GM19239 (cell line): ENCODE measurements around the gene YJEFN3.

ENCODE experiments used
- DNase-seq: peaks from one replicate; pipeline ENCODE4 v3.0.0; 2011; ENCODE audit warnings: low spot score; ENCODE audit not compliant: insufficient read length
- FAIRE-seq: peaks from 2 replicates; lab custom pipeline; 2011; peaks lifted over from hg19 to GRCh38; lab: Jason Lieb, UNC

YJEFN3 gene

DNA sequence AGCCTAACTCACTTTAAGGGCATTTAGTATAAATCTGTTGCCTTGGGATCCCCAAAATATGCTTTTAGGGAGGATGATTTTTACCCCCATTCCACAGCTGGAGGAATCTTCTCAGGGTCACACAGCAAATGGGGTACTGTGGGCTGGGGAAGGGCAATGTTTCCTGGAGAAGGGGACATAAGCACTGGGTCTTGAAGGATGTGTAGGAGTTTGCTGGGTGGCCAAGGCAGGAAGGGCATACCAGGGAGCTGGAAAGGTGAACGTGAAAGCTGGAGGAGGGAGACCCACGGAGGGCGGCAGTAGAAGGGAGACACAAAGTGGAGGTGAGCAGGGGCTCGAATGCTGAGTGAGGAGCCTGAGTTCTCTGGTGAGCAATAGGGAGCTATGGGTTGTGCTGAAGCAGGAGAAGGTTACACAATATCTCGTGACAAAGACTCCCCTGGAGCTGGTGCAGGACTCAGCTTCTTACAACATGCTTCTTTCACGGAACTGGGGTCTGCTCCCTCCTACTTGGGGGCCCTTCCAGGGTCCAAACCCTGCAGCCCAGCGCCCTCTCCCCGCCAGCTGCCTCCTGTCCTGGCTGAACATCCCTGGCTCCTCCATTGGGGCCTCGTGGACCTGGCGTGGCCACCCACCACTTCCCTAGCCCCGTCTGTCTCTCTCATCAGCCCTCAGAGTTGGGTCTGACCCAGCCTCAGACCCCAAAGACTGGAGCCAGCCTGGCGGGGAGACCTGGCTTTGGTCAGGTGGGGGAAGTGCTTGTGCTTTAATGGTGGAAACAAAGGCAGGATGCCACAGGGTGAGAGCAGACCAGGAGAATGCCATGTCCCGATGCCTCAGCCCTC lies 20.4 kb downstream of the YJEFN3 start:
- DNase-seq, result no peak
- no peak for FAIRE-seq

DNA sequence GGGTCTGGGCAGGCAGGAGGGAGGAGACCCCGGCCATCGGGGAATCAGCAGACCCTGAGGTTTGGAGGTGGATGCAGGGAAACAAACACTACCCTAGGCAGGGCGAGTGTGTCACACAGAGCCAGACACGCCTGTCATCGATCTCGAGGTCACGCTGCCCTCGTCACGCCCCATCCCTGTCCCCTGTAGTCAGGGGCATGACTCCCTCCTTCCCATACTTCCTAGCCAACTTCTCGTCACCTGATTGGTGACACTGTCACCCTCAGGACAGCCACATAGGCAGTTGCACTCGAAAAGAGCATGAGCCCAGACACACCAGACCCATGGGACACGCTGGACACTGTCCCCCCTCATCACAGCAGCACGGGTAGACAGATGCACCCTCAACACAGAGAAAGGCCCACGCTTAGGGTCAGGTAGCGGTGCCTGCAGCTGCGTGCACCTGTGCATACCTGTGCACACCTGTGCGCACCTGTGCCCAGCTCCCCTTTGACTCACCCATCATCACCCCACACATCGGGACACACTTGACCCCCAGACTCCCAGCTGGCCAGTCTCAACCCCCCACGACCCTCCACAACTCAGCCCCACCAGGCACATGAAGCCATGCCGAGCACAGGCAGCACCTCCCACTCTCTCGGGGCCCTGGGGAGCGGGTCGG lies 21.2 kb downstream of the YJEFN3 start:
- DNase-seq (no peak), FAIRE-seq (no peak)

DNA sequence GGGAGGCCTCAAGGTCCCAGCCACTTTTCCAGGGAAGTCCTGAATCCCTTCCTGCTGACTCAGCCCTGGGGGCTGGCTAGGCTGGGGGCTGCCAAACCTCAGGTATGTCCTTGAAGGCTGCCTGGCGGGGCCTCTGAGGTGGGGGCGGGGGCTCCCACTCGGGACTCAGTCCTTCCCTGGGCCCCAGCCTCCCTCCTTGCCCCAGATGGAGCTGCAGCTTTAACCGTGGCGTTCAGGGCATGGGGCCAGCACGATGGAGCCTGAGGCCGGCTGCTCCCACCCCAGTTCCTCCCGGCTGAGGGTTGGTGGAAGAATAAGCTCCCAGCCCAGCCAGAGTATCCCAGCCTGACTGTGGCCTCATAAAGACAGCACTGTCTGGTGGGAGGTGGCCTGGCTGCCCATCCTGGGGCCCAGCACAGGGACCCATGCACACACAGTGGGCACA lies 21.8 kb downstream of the YJEFN3 start:
- FAIRE-seq (no peak), DNase-seq (no peak)

DNA sequence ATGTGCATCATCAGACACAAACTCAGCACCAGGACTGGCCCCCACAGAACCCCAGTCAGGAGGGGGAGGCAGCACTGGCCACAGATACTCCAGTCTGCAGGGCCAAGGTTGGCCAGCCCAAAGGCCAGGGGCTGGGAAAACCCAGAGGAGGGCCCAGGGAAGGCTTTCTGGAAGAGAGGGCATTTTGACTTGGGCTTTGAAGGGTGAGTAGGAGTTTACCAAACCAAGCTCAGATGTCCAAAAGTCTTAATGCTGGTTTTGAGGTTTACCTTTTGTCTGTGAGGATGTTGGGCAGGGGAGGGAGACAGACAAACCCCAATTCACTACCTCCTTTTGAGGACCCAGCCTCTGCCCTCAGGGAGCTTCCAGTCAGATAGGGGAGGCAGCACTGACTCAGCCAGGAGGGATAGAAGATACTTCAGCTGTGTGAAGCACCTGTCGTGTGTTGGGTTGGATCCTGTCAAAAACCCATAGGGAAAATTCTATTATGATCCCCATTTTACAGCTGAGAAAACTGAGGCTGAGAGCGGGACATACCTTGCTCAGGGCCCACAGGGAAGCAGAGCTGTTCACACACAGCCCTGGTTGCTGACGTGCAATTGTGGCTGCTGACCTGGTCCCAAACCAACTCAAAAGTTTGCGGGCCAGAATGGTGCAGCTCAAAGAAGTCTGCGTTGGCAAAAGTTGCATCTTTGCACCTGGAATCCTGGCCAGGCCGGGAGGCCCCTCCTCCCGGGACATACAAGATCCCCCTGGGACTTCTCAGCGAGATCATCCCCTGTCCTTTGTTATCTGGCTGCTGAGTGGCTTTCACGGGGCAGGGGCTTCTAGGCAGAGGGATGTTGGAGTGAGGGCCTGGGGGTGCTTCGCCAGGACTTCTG lies 22.5 kb downstream of the YJEFN3 start:
- DNase-seq, result no peak
- FAIRE-seq, result no peak

DNA sequence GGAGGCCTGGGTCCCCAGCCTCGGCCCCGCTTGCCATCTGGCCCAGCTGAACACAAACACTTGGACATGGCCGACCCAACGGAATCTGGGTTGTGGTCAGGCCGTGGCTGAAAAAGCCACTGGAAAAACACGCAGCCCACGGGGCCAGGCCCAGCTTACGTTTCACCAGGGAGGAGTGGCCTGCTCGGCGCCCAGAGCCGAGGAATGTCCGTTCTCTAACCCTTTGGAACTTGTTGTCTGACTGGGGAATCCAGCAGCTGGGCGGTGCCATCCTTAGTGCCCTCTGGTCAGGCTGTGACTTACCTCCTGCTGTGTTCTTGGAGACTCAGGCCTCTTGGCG lies 23.1 kb downstream of the YJEFN3 start:
- FAIRE-seq, result no peak
- no peak for DNase-seq

DNA sequence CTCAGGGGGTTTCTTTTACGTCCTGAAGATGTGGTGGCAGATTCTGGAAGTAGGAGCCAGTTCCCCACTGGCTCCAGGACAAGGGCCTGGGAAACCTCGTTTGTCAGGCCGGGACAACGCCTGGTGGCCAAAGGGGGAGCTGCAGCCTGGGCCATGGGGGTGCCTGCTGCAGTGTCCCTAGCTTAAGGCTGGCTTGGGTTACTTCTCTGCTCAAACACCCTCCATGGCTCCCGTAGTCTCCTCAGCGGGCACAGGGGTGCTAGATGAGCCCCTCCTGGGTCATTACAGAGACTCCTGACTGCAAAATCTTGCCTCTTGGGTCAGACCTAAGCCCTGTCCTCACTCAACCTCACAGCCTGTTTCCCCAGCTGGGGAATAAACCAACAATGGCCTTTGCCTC lies 24.1 kb downstream of the YJEFN3 start:
- DNase-seq, result no peak
- FAIRE-seq, result no peak

DNA sequence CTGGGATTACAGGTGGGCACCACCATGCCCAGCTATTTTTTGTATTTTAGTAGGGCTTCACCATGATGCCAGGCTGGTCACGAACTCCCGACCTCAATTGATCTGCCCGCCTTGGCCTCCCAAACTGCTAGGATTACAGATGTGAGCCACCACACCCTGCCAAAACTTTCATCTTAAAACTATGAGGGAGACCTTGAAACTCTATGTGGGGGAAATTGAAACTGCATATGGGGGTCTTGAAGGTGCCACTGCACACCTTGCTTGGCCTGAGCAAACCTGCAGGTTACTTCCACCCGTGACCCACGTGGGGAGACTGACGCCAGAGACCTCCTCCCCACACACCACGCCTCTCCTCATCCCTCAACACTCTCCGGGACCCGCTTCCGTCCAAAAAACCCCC lies 25.0 kb downstream of the YJEFN3 start:
- DNase-seq, result no peak
- no peak for FAIRE-seq

DNA sequence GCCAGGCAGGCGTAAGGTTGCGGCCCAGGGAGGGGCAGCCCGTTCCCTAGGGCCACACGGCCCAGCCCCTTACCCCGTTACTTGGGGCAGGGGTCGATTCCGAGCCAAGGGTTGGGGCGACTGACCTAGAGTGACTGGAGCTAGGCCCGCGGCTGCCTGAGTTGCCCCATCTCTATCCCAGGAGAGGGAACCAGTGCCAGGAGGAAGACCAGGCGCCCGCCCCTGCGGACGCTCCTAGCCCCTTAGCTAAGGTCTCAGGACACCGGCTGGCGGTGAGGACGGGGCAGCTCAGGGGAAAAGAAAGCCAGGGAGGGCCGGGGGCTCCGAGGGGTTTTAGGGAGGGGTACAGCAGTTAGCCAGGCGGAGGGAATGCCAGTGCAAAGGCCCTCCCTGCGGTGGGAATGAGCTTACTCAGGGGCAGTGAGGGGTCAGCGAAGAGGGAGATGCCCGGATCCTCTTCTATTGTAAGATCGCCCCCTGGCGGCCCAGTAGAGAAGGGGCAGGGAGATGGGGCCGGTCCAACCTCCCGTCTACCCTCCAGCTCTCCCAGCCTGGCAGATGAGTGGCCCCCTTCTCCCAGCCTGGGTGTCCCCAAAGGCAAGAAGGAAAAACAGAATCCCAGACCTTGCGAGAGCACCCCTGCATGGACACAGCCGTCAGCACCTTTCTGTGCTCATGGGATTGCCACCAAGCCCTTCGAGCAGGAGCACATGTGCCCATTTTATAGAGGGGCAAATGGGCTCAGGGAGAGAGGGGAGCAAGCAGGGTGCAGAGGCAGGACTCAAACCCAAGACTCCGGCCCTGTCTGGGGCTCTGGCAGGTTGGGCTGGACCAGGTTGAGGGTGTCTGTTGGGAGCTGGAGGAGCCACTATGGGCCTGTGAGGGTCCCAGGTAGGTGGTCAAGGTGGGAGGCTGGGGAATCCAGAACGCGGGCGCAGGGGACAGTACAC lies 25.6 kb downstream of the YJEFN3 start:
- no peak for FAIRE-seq
- DNase-seq, result peak; percentile 74

DNA sequence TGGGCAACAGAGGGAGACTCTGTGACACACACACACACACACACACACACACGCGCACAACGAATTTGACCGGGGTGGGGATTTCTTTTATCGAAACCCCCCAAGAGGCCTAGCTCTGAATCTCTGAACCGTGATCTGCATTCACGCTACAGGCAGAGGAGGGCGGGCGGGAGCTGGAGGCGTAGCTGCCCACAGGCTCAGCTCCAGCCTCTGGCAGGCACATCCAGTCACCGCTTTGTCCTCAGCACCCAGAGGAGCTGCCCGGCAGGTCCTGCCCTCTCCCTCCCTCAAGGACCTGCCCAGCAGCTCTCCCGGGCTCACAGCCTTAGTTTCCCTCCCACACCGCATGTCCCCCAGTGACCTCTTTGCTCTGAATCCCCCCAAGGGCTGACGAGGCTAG lies 29.3 kb downstream of the YJEFN3 start:
- DNase-seq, result no peak
- no peak for FAIRE-seq

DNA sequence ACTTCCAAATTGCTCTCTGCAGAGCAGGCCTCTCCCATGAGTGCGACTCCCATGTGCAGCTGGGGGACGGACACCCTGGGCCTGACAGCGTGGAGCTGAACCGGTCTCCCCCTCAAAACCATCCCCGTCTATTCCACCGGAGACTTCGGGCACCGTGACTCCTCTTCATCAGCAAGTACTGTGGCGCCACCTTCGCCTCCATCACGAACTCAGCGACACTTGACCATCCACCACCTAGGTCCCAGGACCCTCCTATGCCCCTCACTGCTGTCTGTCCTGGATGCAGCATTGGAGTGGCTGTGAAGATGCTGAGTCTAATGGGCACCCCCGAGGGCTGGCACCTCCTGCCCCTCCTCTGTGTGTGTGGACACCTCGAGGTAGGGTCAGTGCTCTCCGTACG lies 29.9 kb downstream of the YJEFN3 start:
- DNase-seq, result no peak
- FAIRE-seq, result no peak

DNA sequence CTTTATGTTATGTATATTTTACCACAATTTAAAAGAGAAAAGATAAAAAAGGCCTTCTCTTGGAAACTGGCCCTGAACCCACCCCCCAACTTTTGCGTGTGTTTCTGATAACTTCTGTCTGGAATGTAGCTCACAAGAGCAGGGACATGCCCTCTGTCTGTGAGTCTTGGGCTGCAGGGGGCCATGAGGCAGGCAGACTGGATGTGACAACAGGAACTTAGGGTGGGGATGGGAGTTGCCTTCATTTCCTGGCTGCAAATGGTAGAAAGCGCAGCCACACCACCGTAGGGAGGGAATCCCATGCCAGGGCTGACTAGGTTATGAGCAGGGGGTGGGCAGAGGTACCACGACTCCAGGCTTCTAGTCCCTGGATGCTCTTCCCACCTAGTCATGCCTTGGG lies 31.2 kb downstream of the YJEFN3 start:
- FAIRE-seq (no peak), DNase-seq (no peak)

DNA sequence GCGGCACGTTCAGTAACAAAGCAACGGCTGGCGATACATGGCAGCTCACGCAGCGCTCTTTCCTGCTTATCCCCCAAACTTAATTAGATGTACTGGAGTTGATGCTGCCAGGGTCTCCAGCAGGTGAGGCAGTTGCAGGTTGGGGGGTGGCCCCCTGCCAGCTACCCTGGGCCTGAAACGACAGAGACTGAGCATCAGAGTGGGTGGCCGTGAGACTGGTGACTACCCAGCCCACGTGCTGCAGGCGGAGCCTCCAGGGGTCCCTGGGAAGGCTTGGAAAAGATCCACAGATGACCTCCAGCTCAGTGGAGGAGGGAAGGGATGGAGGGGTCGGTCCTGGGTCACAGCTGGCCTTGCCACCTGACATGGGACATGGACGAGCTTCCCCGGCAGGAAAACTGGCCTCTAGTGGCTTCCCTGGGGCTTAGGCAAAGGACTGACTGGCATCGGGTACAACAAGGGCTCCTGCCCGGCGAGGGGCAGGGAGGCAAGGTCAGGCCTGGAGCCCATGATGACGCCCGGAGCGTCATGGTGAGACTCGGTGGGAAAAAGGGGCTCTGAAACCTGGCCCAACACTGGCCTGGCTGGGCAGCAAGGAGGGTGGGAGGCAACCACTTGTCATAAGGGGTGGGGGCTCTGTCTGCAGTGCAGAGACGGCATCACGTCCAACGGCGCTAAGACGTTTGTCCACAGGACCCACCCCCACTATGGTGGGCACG lies 33.4 kb downstream of the YJEFN3 start:
- FAIRE-seq (no peak), DNase-seq (no peak)

DNA sequence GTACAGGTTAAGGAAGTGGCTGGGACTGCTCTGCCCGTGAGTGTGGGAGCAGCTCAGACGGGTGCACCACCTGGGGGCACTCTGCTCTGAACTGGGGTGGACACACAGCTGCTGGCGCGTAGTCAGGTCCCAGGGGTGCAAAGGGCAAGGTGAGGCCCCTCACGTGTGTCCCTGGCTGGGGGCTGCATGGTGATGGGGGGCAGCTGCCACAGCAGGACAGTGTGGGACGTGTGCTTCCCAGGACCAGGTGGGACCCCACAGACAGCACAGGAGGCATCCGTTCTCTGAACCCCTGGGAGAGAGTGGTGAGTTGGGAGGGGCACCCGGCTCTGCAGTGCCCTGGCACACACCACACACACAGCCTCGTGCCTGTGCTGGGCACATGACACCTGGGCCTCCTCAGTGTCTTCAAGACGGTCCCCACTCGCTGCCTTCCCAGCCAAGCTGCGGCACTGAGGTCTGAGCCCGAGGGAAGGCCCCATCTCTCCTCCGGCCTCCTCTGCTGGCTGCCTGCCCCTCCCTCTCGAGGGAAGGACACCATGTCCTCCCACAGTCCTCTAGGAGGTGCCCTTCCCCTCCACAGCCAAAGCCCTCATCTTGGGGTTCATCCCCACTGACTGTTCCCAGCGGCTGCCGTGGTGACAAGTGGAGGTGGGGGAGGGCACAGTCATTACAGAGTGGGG lies 34.1 kb downstream of the YJEFN3 start:
- DNase-seq, result no peak

DNA sequence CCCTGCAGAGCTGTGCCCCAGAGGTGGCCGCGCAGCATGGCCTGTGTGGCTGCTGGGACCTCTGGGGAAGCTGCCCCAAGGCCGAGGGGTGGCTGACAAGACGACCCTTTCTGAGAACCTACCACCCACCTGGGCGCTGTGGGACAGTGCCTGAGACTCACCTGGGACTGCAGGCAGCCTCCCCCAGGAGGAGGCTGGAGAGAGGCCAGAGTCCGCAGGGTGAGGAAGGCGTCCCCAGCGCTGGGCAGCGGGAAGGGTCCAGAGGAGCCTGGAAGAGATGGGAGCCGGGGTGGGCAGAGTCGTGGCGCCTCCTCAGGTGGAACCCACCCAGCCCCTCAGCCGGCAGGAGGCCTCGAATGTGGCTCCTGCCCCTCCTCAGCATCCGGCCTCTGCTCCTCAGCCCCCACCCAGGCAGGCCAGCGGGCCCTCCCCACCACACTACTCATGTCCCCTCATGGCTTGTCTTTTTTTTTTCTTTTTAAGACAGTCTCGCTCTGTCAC lies 34.7 kb downstream of the YJEFN3 start:
- DNase-seq (no peak), FAIRE-seq (no peak)

More for the DNA sequence above, 34.1 kb downstream of the YJEFN3 start:
- no peak for FAIRE-seq

DNA sequence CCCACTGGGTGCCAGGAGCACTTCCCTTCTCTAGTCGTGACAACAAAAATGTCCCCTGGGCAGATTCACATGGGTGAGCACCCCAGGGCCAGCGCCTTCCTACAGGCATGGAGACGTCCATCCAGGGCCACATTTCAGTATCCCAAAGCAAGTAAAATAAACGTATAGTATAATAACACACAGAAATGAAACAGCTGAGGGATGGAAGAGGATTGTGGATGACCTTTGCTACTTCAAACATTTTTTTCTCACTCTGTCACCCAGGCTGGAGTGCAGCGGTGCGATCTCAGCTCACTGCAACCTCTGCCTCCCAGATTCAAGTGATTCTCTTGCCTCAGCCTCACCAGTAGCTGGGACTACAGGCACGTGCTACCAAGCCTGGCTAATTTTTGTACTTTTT lies 37.6 kb downstream of the YJEFN3 start:
- FAIRE-seq, result no peak
- no peak for DNase-seq

DNA sequence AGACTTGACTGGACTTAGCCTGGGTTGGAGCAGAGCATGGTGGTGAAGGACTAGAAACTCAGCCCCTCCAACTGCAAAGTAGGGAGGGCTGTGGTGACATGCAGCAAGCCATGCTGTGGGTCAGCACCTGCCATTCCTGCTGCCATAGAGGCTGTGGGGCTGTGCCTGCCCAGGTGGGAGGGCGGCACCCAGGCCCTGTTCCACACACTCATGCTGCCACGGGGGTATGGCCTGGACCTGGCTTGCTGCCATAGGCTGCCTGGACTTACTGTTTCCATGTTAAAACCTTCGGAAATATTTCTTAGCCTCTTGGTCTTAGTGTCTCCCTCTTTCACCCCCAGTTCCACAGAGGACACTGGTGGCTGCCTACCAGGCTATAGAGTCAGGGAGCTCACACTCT lies 38.7 kb downstream of the YJEFN3 start:
- DNase-seq (no peak), FAIRE-seq (no peak)

DNA sequence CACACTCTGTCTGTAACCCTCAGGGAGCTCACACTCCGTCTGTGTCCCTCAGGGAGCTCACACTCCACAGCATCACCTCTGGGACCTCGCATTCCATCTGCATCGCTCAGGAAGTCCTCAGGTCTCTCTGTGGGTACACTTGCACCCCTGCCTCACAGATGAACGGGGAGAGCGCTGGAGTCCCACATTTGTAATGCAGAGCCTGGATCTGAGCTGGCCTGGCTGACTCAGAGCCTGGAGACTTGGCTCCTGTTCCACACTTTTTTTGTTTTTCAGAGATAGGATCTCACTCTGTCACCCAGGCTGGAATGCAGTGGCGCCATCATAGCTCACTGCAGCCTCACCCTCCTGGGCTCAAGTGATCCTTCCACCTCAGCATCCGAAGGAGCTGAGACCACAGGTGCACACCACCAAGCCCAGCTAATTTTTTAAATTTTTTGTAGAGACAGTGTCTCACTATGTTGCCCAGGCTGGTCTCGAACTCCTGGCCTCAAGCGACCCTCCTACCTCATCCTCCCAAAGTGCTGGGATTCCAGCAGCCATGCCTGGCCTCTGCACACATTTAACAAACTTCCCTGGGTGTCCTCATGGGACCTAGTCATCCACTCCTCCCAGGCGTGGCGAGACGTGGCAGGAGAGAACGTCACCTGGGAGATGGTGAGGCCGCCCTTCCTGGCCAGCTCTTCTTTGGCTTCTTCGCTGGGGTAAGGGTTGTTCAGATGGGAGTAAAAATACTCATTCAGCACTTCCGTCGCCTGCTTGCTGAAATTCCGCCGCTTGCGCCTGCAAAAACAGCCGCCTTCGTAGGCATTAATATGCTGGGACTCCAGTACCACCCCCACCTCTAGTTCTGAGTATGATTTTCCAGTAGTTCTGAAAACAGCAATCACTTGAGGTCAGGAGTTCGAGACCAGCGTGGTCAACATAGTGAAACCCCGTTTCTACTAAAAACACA lies 40.4 kb downstream of the YJEFN3 start:
- no peak for DNase-seq
- FAIRE-seq, result no peak
